GM18519 (cell line): ENCODE data around the gene MRPL39.
"Not testable (repeated sequence)": the region's sequence is repeated elsewhere in the genome, so short reads cannot be mapped to it uniquely, and the experiment has no call there.

ENCODE experiments used
- ATAC-seq: cut with Tn5 transposase; IDR thresholded peaks from one replicate; pipeline ENCODE4 v1.9.1; 2021; ENCODE audit warnings: mild to moderate bottlenecking, moderate library complexity; ENCODE audit not compliant: unreplicated experiment, low FRiP score

MRPL39 gene

DNA sequence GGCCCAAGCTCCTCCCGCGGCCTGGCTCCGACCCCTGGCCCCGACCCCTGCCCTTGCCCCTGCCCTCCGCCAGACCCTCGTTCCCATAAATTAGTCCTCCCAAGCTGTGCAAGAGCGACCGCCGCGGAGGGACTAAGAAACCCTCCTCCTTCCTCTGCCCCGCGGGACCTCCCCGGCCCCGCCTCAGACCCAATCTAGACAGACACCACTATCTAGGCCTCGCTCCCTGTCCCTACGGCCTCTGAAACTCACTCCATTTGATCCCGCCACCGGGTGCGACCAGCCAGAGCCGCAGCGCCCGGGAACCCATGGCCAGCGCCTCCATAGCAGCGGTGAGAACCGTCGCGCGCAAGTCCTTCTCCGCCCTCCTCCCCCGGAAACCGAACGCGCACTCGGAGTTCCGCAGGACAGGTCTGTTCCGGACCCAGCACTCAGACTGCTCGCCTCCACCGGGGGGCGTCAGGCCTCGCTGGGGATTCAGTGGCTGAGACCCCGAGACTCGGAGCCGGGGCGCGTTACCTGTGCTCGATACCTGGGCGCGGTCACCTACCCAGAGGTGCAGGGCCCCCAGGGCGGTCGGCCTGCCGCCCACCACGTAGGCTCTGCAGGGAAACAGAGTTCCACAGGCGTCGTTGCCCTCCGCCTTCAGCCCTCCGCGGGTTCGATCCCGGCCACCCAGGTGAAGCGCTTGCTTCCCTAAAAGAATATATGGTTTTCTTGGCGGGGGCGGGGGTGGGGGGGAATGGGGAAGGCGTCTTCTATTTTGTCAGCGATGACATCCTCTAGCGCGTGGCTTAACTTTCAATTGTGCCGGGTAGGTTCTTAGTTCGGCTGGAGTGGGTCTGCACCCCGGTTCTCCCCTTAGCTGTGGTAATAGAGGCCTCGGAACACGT, at the start of gene MRPL39:
Gene MRPL39 (minus strand): TSS at position 331 of the 893 bp plus-strand sequence. CDS start 6 bp downstream, at position 325.
- ATAC-seq, result peak; percentile 82

DNA sequence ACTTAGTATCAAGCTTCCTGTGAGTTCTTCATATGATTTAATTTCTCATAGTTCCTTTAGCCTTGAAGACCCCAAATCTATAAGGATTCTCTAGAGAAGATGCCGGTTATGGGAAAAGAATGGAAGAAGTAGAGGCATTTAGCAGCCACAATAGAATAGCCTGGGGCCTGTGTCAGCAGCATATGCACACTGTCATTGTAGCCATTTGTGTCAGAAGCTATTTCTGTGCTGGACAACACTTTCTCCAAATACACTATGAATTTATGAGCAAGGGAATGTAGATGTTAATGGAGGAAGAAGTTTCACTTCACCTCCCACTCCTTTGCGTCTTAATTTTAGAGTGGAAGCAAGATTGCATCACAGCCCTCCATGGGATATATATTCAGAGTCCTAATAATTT, 49.1 kb upstream of the MRPL39 start:
- ATAC-seq, result no peak

DNA sequence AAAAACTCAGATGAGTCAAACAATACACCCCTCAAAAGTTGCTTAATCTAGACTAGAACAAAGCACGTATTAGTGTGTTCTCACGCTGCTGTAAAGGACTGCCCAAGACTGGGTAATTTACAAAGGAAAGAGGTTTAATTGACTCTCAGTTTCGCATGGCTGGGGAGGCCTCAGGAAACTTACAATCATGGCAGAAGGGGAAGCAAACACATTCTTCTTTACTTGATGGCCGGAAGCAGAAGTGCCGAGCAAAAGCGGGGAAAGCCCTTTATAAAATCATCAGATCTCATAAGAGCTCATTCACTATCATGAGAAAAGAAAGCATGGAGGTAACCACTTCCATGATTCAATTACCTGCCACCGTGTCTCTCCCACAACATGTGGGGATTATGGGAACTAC, 41.9 kb upstream of the MRPL39 start:
- no peak for ATAC-seq

DNA sequence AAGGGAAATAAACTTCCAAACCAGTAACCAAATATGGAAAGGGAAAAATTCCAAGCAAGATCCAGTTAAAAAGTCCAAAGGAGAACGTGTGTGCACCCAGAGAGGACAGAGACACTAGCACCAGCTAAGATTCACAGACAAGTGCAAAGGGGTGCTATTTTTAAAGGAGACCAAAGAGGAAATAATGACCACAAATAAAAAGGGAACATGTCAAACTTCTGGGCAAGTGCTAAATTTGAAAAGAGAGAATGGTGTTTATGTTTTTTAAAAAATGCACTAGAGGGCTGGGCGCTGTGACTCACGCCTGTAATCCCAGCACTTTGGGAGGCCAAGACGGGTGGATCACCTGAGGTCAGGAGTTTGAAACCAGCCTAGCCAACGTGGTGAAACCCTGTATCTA, 40.4 kb upstream of the MRPL39 start:
- ATAC-seq, result no peak

DNA sequence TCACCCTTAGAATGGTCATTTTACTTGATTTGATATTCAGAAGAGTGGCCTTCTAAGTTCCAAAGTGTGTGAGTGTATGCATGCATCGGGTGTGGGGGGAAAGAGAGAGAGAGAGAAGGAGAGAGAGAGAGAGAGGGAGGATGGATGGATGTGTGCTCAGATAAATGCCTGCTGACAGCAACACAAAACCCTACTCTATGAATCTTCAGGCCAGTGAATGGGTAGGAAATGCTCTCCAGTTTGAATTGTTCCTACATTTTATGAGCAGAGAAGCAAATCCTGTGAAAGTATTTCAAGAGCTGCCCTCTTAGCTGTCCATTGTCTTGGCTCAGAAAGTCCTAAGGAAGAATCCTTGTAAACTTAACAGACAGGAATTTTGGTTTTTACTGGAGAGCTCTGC, 39.2 kb upstream of the MRPL39 start:
- no peak for ATAC-seq

DNA sequence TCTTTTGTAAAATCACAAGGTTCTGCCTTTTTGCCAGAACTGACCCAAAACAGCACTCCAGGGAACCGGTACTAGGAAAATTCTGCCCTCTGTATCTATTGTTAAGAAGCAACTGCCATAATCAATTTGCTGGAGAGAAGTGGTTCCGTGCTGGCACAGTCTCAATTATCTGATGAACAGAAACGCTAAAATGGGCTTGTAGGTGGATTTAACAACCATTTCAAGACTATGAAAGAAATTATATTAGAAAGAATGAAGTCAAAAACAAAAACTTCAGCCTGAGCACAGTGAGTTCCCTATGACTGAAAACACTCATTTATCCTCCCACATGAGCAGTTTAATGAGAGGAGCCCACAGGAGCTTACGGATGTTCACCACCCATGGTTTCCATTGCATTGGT, 36.2 kb upstream of the MRPL39 start:
- no peak for ATAC-seq

DNA sequence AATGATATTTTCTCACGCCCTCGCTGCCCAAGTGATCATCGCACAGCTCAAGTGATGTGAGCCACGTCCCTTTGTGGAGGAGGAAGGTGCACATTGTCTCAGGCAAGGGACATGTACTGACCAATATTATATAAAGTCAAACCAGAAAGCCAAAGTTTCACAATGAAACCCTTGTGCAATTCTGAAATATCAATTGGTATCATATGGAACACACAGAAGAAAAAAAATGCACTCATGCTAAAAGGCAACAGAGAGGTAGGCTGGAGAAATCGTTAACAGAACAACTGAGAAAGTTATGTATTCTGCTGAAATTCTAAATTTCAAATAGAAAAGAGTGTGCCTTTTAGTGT, 33.6 kb upstream of the MRPL39 start:
- ATAC-seq, result no peak

DNA sequence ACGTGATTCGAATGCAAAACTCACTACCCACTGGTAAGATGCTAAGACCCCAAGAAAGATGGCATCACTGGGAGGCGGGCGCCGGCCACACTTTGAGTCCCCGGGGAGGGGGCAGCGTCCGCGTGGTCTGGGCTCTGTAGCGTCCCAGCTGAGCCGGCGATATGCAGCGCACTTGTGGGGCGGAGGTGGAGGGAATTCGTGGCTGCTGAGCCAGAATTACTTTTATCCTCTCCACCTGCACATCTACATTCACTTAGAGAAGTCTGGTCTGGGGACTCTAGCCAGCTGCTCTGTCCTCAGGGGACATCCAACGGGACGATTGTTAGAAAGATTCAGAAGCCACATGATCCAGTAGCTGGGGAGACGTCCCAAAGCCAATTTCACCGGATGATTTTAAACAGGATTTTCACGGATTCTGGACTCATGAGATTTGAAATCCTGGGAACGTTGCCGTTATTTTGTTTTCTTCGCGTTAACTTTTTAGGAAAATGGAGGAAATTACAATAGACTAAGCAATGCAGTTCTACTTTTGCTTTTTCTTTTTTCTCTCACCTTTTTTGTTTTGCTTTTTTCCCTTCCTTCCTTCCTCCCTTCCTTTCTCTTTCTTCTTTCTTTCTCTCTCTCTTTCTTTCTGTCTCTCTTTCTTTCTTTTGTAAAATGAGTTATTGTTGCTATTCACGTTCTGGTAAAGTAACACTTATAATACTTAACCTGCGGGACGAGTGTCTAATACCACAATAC, 33.1 kb upstream of the MRPL39 start:
- ATAC-seq, result no peak

DNA sequence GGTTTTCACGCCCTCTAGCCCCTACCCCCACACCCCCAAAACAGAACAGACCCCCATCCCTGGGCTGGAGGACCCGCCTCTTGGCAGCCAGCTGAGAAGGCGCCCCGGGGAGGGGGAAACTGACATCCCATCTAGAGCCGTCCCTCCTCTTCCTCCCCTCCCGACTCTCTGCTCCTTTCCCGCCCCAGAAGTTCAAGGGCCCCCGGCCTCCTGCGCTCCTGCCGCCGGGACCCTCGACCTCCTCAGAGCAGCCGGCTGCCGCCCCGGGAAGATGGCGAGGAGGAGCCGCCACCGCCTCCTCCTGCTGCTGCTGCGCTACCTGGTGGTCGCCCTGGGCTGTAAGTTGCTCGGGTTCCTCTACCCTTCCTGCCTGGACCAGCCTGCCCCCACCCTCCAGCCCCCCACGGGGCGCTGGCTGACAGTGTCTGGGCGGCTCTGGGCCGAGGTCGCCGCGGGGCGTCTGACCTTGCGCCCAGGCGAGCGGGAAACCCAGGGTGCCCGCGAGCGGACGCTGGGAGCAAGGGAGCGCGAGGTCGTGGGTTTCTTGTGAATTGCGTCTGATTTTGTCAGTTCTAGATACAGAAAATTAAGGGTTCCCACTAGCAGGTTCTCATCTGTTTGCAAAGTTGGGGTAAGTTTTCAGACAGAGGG, 32.4 kb upstream of the MRPL39 start:
- peak; percentile 60 for ATAC-seq

DNA sequence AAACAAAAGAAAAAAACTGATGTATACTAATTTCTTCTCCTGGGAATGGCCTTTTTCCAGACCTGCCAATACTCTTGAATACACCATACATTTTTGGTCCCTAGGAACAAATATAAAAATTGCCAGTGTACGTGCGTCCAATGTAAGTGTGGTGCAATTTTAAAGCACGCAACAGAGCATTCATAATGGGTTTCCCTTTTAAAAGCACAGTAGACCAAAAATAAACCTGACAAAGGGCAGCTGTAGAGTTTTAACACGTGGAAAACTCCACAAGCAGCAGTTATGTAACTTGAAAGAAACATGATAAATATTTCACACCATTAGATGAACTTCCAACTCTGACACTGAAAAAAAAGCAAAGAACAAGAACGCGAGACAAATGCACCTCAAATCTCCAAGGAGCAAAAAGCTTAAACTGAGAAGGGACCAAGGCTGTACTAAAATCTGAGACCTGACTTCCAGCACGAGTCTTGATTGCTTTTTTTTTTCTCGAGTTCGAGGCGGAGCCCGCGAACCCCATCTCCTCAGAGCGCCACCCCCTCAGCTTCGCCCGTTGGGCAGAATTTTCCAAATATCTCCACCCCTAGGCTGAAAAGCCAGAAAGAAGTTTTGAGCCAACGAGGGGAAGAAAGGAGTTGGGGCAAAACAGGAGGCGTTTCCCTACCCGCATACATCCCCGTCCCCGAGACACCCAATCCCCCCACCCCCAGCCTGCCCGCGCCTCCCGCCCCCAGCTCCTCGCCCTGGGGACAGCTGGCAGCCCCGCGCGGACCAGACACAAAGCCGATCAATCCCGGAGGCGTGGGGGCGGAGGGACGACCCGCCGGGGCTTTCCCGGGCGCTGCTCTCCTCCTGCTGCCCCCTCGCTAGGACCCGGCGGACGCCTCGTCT, 31.6 kb upstream of the MRPL39 start, which contains the start of gene JAM2:
Gene JAM2 (plus strand): TSS at position 599 of the 891 bp plus-strand sequence. CDS start 564 bp downstream, outside the sequence.
- ATAC-seq, result no peak

DNA sequence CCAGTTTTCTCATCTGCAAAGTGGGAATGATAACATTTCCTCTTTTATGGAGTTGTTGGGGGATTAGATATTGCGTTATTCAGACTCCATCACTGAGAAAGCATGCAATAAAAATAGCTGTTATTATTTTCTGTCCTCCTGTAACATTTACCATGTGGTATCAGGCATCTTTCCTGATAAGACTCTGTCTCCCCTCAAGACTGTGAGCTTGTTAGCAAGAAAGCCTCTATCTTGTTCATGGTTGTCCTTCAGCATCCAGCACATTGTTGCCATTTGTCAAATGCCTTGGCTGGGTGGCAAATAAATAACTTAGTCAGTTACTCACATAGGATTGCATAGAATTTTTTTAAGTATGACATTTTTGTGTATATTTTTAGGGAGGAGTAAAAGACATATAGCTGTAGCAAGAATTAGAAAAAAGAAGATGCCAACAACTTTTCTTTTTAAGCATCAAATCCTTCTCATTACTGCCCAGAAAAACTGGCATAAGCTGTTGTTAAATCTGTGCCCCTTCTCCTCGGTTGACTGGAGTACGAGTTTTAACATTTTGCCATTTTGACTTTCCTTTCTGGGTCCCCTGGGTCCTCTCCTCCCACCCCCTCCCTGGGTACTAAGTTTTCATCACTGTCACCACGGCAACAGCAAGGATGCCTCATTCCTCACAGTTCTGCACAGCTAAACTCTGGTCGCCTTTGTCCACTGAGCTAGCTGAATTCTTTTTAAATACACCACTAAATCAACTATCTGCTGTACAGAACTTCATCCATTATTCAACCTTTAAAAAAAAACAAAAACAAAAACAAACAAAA, 30.8 kb upstream of the MRPL39 start:
- no peak for ATAC-seq

DNA sequence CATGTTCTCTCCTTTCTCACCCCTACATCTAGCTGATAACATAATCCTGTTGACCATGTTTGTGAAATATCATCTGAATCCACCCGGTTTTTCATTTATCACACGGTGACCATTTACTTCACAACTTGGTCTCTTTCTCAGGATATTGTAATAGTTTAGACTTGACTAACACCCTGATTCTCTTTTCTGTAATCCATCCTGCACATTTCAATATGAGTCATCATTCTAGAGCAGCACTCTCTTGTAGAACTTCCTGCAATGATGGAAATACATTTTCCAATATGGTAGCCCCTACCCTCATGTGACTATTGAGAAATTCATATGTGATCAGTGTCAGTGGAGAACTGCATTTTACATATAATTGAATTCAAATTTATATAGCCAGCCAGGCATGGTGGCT, 29.4 kb upstream of the MRPL39 start:
- no peak for ATAC-seq

DNA sequence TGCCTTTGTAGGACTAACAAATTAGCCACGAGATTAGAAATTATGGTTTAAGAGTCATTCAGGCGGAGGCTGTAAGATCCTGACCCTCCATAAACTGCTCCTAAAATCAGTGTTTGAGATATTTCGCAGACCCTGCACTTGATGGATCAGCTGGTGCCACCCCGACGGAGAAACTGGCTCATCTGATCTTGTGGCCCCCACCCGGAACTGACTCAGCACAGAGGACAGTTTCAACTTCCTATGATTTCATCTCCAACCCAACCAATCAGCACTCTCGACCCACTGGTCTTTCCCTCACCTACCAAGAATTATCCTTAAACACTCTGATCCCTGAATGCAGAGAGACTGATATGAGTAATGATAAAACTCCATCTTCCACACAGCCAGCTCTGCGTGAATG, 28.0 kb upstream of the MRPL39 start:
- no peak for ATAC-seq

DNA sequence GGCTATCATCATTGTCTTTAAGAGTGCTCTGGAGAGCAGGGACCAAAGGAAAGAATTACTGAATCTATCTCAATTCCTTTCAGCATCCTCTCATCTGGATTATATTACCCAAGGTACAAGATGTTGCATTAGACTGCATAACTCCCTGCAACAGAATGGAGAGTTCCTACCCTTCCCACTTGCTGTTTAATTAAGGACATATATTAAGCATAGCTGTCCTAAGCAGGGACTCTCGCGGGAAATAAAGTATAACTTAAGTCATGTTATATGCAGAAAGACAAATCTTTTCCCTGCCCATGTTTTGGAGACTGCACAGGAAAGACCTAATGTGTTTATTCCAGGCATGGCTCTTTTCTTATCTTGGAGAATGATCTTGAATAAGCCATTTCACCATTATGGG, 25.0 kb upstream of the MRPL39 start:
- ATAC-seq, result no peak

DNA sequence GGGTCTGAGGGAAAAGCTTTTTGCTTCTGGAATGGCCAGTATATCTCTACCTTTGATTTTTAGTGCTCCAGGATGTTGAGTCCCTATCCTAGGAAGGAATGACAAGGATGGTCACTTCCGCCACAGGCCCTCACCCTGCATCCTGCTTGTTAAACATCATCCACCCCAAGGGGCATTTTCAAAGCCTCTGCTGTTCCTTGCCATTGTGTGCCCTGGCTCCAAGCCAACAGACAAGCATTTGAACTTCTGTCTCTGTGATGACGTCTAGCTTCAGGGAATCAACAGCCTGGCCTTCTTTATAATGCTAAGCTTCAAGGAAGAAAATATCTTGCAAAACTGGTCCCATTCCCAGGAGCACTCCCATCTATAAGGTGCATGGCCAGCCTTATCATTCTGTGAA, 19.5 kb upstream of the MRPL39 start:
- no peak for ATAC-seq

DNA sequence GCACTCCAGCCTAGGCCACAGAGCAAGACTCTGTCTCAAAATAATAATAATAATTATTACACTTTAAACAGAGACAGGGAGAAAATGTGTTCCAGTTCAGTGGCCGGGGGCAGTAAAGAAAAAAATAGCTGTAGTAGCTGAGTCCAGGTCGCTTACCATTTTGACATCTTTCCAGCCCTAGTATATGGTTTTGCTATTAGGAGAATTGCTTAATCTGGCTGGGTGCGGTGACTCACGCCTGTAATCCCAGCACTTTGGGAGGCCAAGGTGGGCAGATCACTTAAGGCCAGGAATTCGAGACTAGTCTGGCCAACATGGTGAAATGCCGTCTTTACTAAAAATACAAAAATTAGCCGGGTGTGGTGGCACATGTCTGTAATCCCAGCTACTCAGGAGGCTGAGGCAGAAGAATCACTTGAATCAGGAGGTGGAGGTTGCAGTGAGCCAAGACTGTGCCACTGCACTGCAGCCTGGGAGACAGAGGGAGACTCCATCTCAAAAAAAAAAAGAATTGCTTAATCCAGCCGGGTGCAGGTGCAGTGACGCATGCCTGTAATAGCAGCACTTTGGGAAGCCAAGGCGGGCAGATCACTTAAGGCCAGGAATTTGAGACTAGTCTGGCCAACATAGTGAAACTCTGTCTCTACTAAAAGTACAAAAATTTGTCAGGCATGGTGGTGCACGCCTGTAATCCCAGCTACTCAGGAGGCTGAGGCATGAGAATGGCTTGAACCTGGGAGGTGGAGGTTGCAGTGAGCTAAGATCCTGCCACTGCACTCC, 18.7 kb upstream of the MRPL39 start:
- ATAC-seq, result not testable (repeated sequence)

DNA sequence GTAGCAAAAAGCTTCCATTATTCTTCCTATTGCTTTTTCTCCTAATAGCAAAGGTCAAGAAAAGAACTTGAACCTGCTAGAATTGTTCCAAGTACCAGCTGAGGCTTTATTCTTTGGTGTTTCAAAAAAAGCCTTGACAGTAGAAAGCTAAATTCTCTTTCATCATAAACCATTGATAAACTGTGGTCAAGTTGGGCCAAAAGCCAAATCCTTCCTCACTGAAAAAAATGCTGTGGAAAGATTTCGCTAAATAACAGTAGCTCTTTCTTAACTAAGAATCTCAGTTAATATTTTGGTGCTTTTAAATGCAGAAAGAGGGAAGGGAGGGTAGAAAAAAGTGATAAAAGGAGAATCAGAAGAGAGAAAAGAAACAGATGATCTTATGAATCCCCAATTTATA, 17.8 kb upstream of the MRPL39 start:
- ATAC-seq, result no peak

DNA sequence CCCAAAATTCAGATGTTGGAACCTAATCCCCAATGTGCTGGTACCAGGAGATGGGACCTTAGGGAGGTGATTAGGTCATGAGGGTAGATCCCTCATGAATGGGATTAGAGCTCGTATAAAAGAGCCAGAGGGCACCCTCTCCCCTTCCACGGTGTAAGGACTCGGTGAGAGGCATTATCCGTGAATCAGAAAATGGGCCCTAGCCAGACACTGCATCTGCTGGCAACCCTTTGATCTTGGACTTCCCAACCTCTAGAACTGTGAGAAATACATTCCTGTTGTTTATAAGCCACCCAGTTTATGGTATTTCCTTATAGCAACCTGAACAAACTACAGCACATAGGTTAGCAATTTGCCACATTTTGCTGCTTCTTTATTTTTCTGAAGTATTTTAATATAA, 17.2 kb upstream of the MRPL39 start:
- no peak for ATAC-seq

DNA sequence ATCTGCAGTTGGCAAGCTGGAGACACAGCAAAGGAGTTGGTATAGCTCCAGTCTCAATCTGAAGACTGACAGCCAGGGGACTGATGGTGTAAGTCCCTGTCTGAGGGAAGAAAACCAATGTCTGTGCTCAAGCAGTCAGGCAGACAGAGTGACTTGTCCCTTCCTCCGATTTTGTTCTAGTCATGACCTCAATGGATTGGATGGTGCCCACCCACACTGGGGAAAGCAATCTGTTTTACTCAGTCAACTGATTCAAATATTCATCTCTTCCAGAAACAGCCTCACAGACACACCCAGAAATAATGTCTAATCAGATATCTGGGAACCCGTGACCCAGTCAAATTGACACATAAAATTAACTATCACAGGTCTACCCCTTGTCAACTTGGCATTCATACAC, 11.9 kb upstream of the MRPL39 start:
- no peak for ATAC-seq
